CD14-positive monocyte (primary cell): ENCODE measurements around the gene ZC3H4. TPM values are rescaled to one million over a fixed set of nuclear protein-coding genes. Genes with fewer than 3 reads are reported as not detected.

ENCODE experiments used
- DNase-seq, 3 donors: peaks; one replicate each; pipeline ENCODE4 v3.0.0-alpha.2; 2011 to 2022
- H2AFZ ChIP-seq: 2 replicates; pipeline ENCODE4 v1.6.0; 2012; ENCODE audit warnings: mild to moderate bottlenecking, low read depth, low read length, inconsistent platforms; ENCODE audit not compliant: insufficient read depth, poor library complexity, severe bottlenecking
- H3K27ac ChIP-seq, 2 donors: 1 replicate in 1 of 2; 2 replicates in 1 of 2; pipeline ENCODE4 v1.5.1; 2012 to 2013; ENCODE audit warnings: low read length in 2 of 2, control low read depth in 1 of 2, inconsistent platforms in 1 of 2, low read depth in 1 of 2, mild to moderate bottlenecking in 1 of 2
- H3K27me3 ChIP-seq, 2 donors: one replicate each; pipeline versions ENCODE4 v1.6.0 to v1.6.1; 2011 to 2013; ENCODE audit warnings: low read length in 2 of 2; ENCODE audit not compliant: control insufficient read depth in 2 of 2, insufficient read depth in 2 of 2
- H3K36me3 ChIP-seq, 2 donors: replicated peaks in 1 of 2; 1 replicate in 1 of 2; 2 replicates in 1 of 2; pipeline versions ENCODE4 v1.5.1 to v1.6.1; 2012 to 2013; ENCODE audit warnings: low read length in 2 of 2, control low read depth in 1 of 2, inconsistent platforms in 1 of 2, mild to moderate bottlenecking in 1 of 2; ENCODE audit not compliant: insufficient read depth in 2 of 2, control insufficient read depth in 1 of 2
- H3K4me1 ChIP-seq, 2 donors: 1 replicate in 1 of 2; 2 replicates in 1 of 2; pipeline versions ENCODE4 v1.5.1 to v1.6.1; 2012 to 2013; ENCODE audit warnings: low read length in 2 of 2, control low read depth in 1 of 2, inconsistent platforms in 1 of 2, mild to moderate bottlenecking in 1 of 2, moderate library complexity in 1 of 2; ENCODE audit not compliant: insufficient read depth in 2 of 2, control insufficient read depth in 1 of 2
- H3K4me2 ChIP-seq: replicated peaks from 2 replicates; pipeline ENCODE3; 2012; ENCODE audit warnings: low read length, moderate library complexity, mild to moderate bottlenecking; ENCODE audit not compliant: poor library complexity, severe bottlenecking; ENCODE audit errors: extremely low read depth
- H3K4me3 ChIP-seq, 3 experiments: fragments of 200-600 bp in 1 of 3; sonication (generic) in 1 of 3; replicated peaks in 1 of 3; 1 replicate in 2 of 3; 2 replicates in 1 of 3; pipeline ENCODE4 v1.5.1; 2011 to 2013; ENCODE audit warnings: low read length in 3 of 3, mild to moderate bottlenecking in 3 of 3, control low read depth in 2 of 3, low read depth in 2 of 3, inconsistent platforms in 1 of 3, moderate library complexity in 1 of 3
- H3K79me2 ChIP-seq: 2 replicates; pipeline ENCODE4 v1.6.0; 2012; ENCODE audit warnings: mild to moderate bottlenecking, control low read depth, inconsistent platforms, low read length, moderate library complexity; ENCODE audit not compliant: insufficient read depth
- H3K9ac ChIP-seq: 2 replicates; pipeline ENCODE4 v1.6.0; 2017; ENCODE audit warnings: low read length, mild to moderate bottlenecking; ENCODE audit not compliant: insufficient read depth, poor library complexity, severe bottlenecking
- H3K9me3 ChIP-seq, 2 donors: replicated peaks in 1 of 2; 1 replicate in 1 of 2; 2 replicates in 1 of 2; pipeline versions ENCODE4 v1.5.1 to v1.6.1; 2012 to 2013; ENCODE audit warnings: low read length in 2 of 2, control low read depth in 1 of 2; ENCODE audit not compliant: control insufficient read depth in 1 of 2, insufficient read depth in 1 of 2
- H4K20me1 ChIP-seq: 2 replicates; pipeline ENCODE4 v1.6.0; 2012; ENCODE audit warnings: mild to moderate bottlenecking, low read length, control low read depth, moderate library complexity; ENCODE audit not compliant: insufficient read depth
- H3K27ac Mint-ChIP-seq, 7 donors: one replicate each; pipeline ENCODE4 v1.8.0; 2020; ENCODE audit warnings: mild to moderate bottlenecking in 7 of 7, mixed read lengths in 7 of 7, moderate library complexity in 6 of 7, inconsistent platforms in 2 of 7
- H3K27me3 Mint-ChIP-seq, 3 donors: one replicate each; pipeline ENCODE4 v1.8.0; 2021 to 2022; ENCODE audit warnings: low read depth in 3 of 3, mild to moderate bottlenecking in 3 of 3, mixed read lengths in 3 of 3, moderate library complexity in 3 of 3, inconsistent platforms in 1 of 3
- H3K36me3 Mint-ChIP-seq, 2 donors: one replicate each; pipeline ENCODE4 v1.8.0; 2020; ENCODE audit warnings: mixed read lengths in 2 of 2, inconsistent platforms in 1 of 2, mild to moderate bottlenecking in 1 of 2
- H3K4me1 Mint-ChIP-seq: one replicate; pipeline ENCODE4 v1.8.0; 2020; ENCODE audit warnings: mild to moderate bottlenecking, mixed read lengths
- H3K4me3 Mint-ChIP-seq, 2 donors: one replicate each; pipeline ENCODE4 v1.8.0; 2020; ENCODE audit warnings: mild to moderate bottlenecking in 2 of 2, mixed read lengths in 2 of 2, moderate library complexity in 1 of 2
- H3K9me3 Mint-ChIP-seq, 7 donors: one replicate each; pipeline ENCODE4 v1.8.0; 2020 to 2022; ENCODE audit warnings: mixed read lengths in 7 of 7, mild to moderate bottlenecking in 6 of 7, moderate library complexity in 6 of 7, inconsistent platforms in 2 of 7
- CTCF ChIP-seq: fragments of 200-600 bp; IDR thresholded peaks from one replicate; pipeline ENCODE4 v1.8.0; 2022; ENCODE audit warnings: antibody characterized with exemption, mild to moderate bottlenecking
- WGBS: methylation state at CpG from one replicate; pipeline ENCODE4 v1.1.5; 2013; ENCODE audit warnings: missing lambda C conversion rate; ENCODE audit not compliant: insufficient coverage; 5-methylcytosine and 5-hydroxymethylcytosine counted together
- intact Hi-C, 2 donors: fragments of 100-400 bp; cut with micrococcal nuclease; formaldehyde crosslinking; loops; one replicate each; pipeline versions ENCODE4 v1.15.0 to v1.15.1; 2023
- polyA plus RNA-seq, 3 donors: library from polyadenylated mRNA; depleted of rRNA in 1 of 3; unstranded in 2 of 3; stranded (reverse) in 1 of 3; fragments of 300-500 nt in 2 of 3; fragments of >200 nt in 1 of 3; fragmentation: Illumina TruSeq in 2 of 3; gene quantifications; 1 replicate in 2 of 3; 2 replicates in 1 of 3; pipeline ENCODE4 v1.2.3, GENCODE V29; 2012 to 2021

The ZC3H4 gene
- polyA plus RNA-seq, 3 donors = 0.24 to 9.9 (median 0.60) TPM

GRCh38 chr19:47039239-47039874 lies 74.2 kb downstream of the ZC3H4 start:
- H3K4me2 ChIP-seq = no peak overlapping the region
- peaks cover 16 to 20% of the 10 kb centered on the region in 2 donors for H3K4me1 ChIP-seq
- Mint-ChIP-seq H3K9me3 (peaks cover 0 to 2% (median 0%) of the 10 kb centered on the region in 7 donors), H3K36me3 (peaks cover 6 to 16% of the 10 kb centered on the region in 2 donors), H3K4me3 (no peak overlapping the region), H3K27ac (peak overlapping the region in 3 of 7 donors; percentile 12 to 51 (median 21)), H3K27me3 (peaks cover 19 to 26% (median 24%) of the 10 kb centered on the region in 3 donors), H3K4me1 (peaks cover 17% of the 10 kb centered on the region)
- H3K9me3 ChIP-seq = no peaks in the 10 kb centered on the region
- H3K36me3 ChIP-seq = peaks cover 4 to 8% of the 10 kb centered on the region in 2 donors
- no peak for DNase-seq
- H2AFZ ChIP-seq = no peak overlapping the region
- no peak overlapping the region for H3K9ac ChIP-seq
- H3K79me2 ChIP-seq = no peaks in the 10 kb centered on the region
- TF ChIP-seq CTCF = no peak
- 98% methylated on average over 8 of the region's 17 CpGs for WGBS
- H4K20me1 ChIP-seq = no peaks in the 10 kb centered on the region
- no peak overlapping the region for H3K27ac ChIP-seq
- peaks cover 0 to 7% of the 10 kb centered on the region in 2 donors for H3K27me3 ChIP-seq
- H3K4me3 ChIP-seq = no peak overlapping the region
- intact Hi-C loops = loop anchor here in 1 of 2 donors (5.0 kb wide), 1 partner anchor 88 kb away; no protein-coding TSS in a partner anchor

GRCh38 chr19:47037766-47038165 lies 75.8 kb downstream of the ZC3H4 start:
- H3K36me3 Mint-ChIP-seq = peaks cover 6 to 10% of the 10 kb centered on the region in 2 donors

More at GRCh38 chr19:47037766-47038165, 75.8 kb downstream of the ZC3H4 start:
- Mint-ChIP-seq H3K9me3 (peaks cover 0 to 2% (median 0%) of the 10 kb centered on the region in 7 donors), H3K4me3 (no peak overlapping the region), H3K27me3 (peaks cover 23 to 40% (median 29%) of the 10 kb centered on the region in 3 donors), H3K4me1 (peaks cover 17% of the 10 kb centered on the region), H3K27ac (no peak overlapping the region)
- H3K9me3 ChIP-seq = no peaks in the 10 kb centered on the region
- no peak overlapping the region for H3K4me3 ChIP-seq
- H3K27me3 ChIP-seq = peaks cover 0 to 7% of the 10 kb centered on the region in 2 donors
- H3K4me1 ChIP-seq = peaks cover 16 to 20% of the 10 kb centered on the region in 2 donors
- no peak overlapping the region for H2AFZ ChIP-seq
- no peak overlapping the region for H3K4me2 ChIP-seq
- H3K9ac ChIP-seq = no peak overlapping the region
- TF ChIP-seq CTCF = no peak
- H4K20me1 ChIP-seq = no peaks in the 10 kb centered on the region
- H3K27ac ChIP-seq = no peak overlapping the region
- H3K36me3 ChIP-seq = peaks cover 4 to 7% of the 10 kb centered on the region in 2 donors
- no CpG with 5 or more reads among the region's 1 CpG for WGBS
- DNase-seq = no peak
- no peaks in the 10 kb centered on the region for H3K79me2 ChIP-seq
- intact Hi-C loops = loop anchor here in 1 of 2 donors (5.0 kb wide), 1 partner anchor 90 kb away; no protein-coding TSS in a partner anchor
